HG02885 (cell line): ENCODE results near the gene LIME1.

Experiments
- ATAC-seq: cut with Tn5 transposase; IDR thresholded peaks from one replicate; pipeline ENCODE4 v1.9.1; 2021; ENCODE audit warnings: mild to moderate bottlenecking; ENCODE audit not compliant: unreplicated experiment, poor library complexity

The LIME1 gene

GRCh38 chr20:63735859-63736718 is at the start of gene LIME1:
Gene LIME1, plus strand, starts transcription at chr20:63736664. Its CDS starts 886 bp downstream, at chr20:63737550.
- no peak for ATAC-seq

GRCh38 chr20:63687419-63688178 is 48.9 kb upstream of the LIME1 start:
- no peak for ATAC-seq

- no peak for ATAC-seq
Observed at GRCh38 chr20:63688228-63689045, 48.0 kb upstream of the LIME1 start.

- no peak for ATAC-seq
Observed at GRCh38 chr20:63689046-63690002, 47.1 kb upstream of the LIME1 start.

- no peak for ATAC-seq
Observed at GRCh38 chr20:63690003-63690897, 46.2 kb upstream of the LIME1 start.

GRCh38 chr20:63690898-63691710 is 45.4 kb upstream of the LIME1 start:
- ATAC-seq = no peak

GRCh38 chr20:63691711-63692435 is 44.6 kb upstream of the LIME1 start:
- no peak for ATAC-seq

- ATAC-seq = no peak
Observed at GRCh38 chr20:63692436-63693082, 43.9 kb upstream of the LIME1 start.

GRCh38 chr20:63693083-63693732 is 43.3 kb upstream of the LIME1 start:
- no peak for ATAC-seq

- no peak for ATAC-seq
Observed at GRCh38 chr20:63693733-63694583, 42.5 kb upstream of the LIME1 start.

- ATAC-seq = no peak
Observed at GRCh38 chr20:63694584-63695423, 41.7 kb upstream of the LIME1 start.

GRCh38 chr20:63695424-63696305 is 40.8 kb upstream of the LIME1 start:
- no peak for ATAC-seq

GRCh38 chr20:63696306-63696627 is 40.2 kb upstream of the LIME1 start:
- ATAC-seq = no peak
